H1 (cell line): ENCODE results near the gene IQGAP3. TPM values are rescaled to one million over a fixed set of nuclear protein-coding genes. Genes with fewer than 3 reads are reported as not detected.

Source experiments
- CTCF ChIA-PET: fragments of 300-600 bp; sonication (Branson Sonifier 250); formaldehyde crosslinking; loops from one replicate; lab custom pipeline; 2021; ENCODE audit not compliant: partially characterized antibody; lab: Charles Lee
- POLR2A ChIA-PET: fragments of 300-600 bp; sonication (Branson Sonifier 250); formaldehyde crosslinking; loops from one replicate; lab custom pipeline; 2021; ENCODE audit warnings: inconsistent platforms; ENCODE audit not compliant: partially characterized antibody; lab: Charles Lee
- DNase-seq, 2 experiments: peaks; one replicate each; pipeline versions ENCODE4 v3.0.0 to v3.0.0-alpha.2; 2010 to 2022; ENCODE audit warnings: low spot score in 2 of 2, low read depth in 1 of 2, mixed read lengths in 1 of 2
- FAIRE-seq: peaks from 2 replicates; lab custom pipeline; 2011; peaks lifted over from hg19 to GRCh38; lab: Jason Lieb, UNC
- H2AFZ ChIP-seq: 2 replicates; pipeline ENCODE4 v1.8.1; 2012; ENCODE audit warnings: low read length, inconsistent platforms
- H2AK5ac ChIP-seq: 2 replicates; pipeline ENCODE4 v1.6.1; 2013; ENCODE audit warnings: low read depth, low read length
- H2BK120ac ChIP-seq: replicated peaks from 2 replicates; pipeline ENCODE3; 2013; ENCODE audit warnings: low read depth, low read length, inconsistent platforms
- H2BK12ac ChIP-seq: 2 replicates; pipeline ENCODE4 v1.6.1; 2013; ENCODE audit warnings: low read depth, low read length
- H2BK15ac ChIP-seq: 2 replicates; pipeline ENCODE4 v1.6.1; 2013; ENCODE audit warnings: low read length
- H2BK20ac ChIP-seq: 2 replicates; pipeline ENCODE4 v1.6.1; 2013; ENCODE audit warnings: low read length
- H2BK5ac ChIP-seq: 2 replicates; pipeline ENCODE4 v1.6.1; 2013; ENCODE audit warnings: low read depth, low read length
- H3K14ac ChIP-seq: 2 replicates; pipeline ENCODE4 v1.6.1; 2013; ENCODE audit warnings: inconsistent platforms; ENCODE audit not compliant: insufficient read length
- H3K18ac ChIP-seq: 2 replicates; pipeline ENCODE4 v1.6.1; 2013; ENCODE audit warnings: low read length; ENCODE audit errors: extremely low read depth
- H3K23ac ChIP-seq: 2 replicates; pipeline ENCODE4 v1.6.1; 2013; ENCODE audit warnings: inconsistent platforms; ENCODE audit not compliant: insufficient read length
- H3K23me2 ChIP-seq: 2 replicates; pipeline ENCODE4 v1.6.1; 2013; ENCODE audit warnings: low read depth, low read length
- H3K27ac ChIP-seq: 2 replicates; pipeline ENCODE4 v1.6.1; 2011; ENCODE audit warnings: low read depth, low read length, inconsistent platforms
- H3K27me3 ChIP-seq, 4 experiments: replicated peaks in 1 of 4; 1 replicate in 1 of 4; 2 replicates in 3 of 4; pipeline versions ENCODE4 v1.6.1 to v1.8.1; 2011 to 2013; ENCODE audit warnings: low read length in 3 of 4, mild to moderate bottlenecking in 3 of 4, inconsistent platforms in 2 of 4, mixed read lengths in 2 of 4, moderate library complexity in 1 of 4; ENCODE audit not compliant: control insufficient read depth in 3 of 4, insufficient read depth in 3 of 4; ENCODE audit errors: extremely low read depth in 1 of 4
- H3K36me3 ChIP-seq, 4 experiments: 2 replicates each; pipeline versions ENCODE4 v1.6.1 to v1.8.1; 2011 to 2013; ENCODE audit warnings: mild to moderate bottlenecking in 4 of 4, low read length in 3 of 4, moderate library complexity in 2 of 4, control low read depth in 1 of 4, inconsistent platforms in 1 of 4; ENCODE audit not compliant: insufficient read depth in 4 of 4, control insufficient read depth in 2 of 4
- H3K4ac ChIP-seq: replicated peaks from 2 replicates; pipeline ENCODE3; 2013; ENCODE audit warnings: low read length, low read depth, mixed read lengths, inconsistent platforms; ENCODE audit not compliant: insufficient read length
- H3K4me1 ChIP-seq, 4 experiments: replicated peaks in 1 of 4; 1 replicate in 1 of 4; 2 replicates in 3 of 4; pipeline versions ENCODE4 v1.6.1 to v1.8.1; 2011 to 2013; ENCODE audit warnings: low read length in 3 of 4, inconsistent platforms in 2 of 4, mixed read lengths in 1 of 4; ENCODE audit not compliant: insufficient read depth in 4 of 4, control insufficient read depth in 3 of 4
- H3K4me2 ChIP-seq, 2 experiments: 2 replicates each; pipeline versions ENCODE4 v1.6.1 to v1.8.1; 2011 to 2013; ENCODE audit warnings: low read depth in 2 of 2, low read length in 2 of 2, control low read depth in 1 of 2, inconsistent platforms in 1 of 2, mild to moderate bottlenecking in 1 of 2; ENCODE audit not compliant: insufficient read depth in 1 of 2
- H3K4me3 ChIP-seq, 4 experiments: fragments of 200-600, 300-600 bp in 1 of 4; sonication (generic), shearing (Covaris generic), sonication (Bioruptor Twin) in 1 of 4; 2 replicates each; pipeline versions ENCODE4 v1.5.1 to v1.8.1; 2011 to 2016; ENCODE audit warnings: low read length in 4 of 4, low read depth in 3 of 4, control low read depth in 2 of 4, inconsistent platforms in 2 of 4, mild to moderate bottlenecking in 2 of 4, mixed read lengths in 1 of 4, moderate library complexity in 1 of 4; ENCODE audit not compliant: insufficient read depth in 2 of 4; ENCODE audit errors: extremely low read depth in 1 of 4
- H3K56ac ChIP-seq: replicated peaks from 2 replicates; pipeline ENCODE3; 2013; ENCODE audit warnings: low read depth, mild to moderate bottlenecking, mixed read lengths, low read length, inconsistent platforms; ENCODE audit not compliant: insufficient read length
- H3K79me1 ChIP-seq: 2 replicates; pipeline ENCODE4 v1.6.1; 2013; ENCODE audit warnings: low read depth, low read length, control low read depth
- H3K79me2 ChIP-seq, 2 experiments: 2 replicates each; pipeline versions ENCODE4 v1.6.1 to v1.8.1; 2012 to 2013; ENCODE audit warnings: low read length in 2 of 2, mild to moderate bottlenecking in 2 of 2, inconsistent platforms in 1 of 2; ENCODE audit not compliant: insufficient read depth in 2 of 2, control insufficient read depth in 1 of 2
- H3K9ac ChIP-seq, 4 experiments: replicated peaks in 1 of 4; 1 replicate in 1 of 4; 2 replicates in 3 of 4; pipeline versions ENCODE4 v1.6.1 to v1.8.1; 2011 to 2013; ENCODE audit warnings: low read depth in 3 of 4, low read length in 3 of 4, control low read depth in 2 of 4, mild to moderate bottlenecking in 2 of 4, moderate library complexity in 2 of 4, inconsistent platforms in 1 of 4; ENCODE audit errors: extremely low read depth in 1 of 4
- H3K9me3 ChIP-seq, 2 experiments: 2 replicates each; pipeline versions ENCODE4 v1.6.1 to v1.8.1; 2012 to 2013; ENCODE audit warnings: mild to moderate bottlenecking in 2 of 2, moderate library complexity in 2 of 2, control low read depth in 1 of 2, inconsistent platforms in 1 of 2, low read depth in 1 of 2, low read length in 1 of 2, mixed read lengths in 1 of 2; ENCODE audit not compliant: insufficient read depth in 2 of 2
- H4K20me1 ChIP-seq, 2 experiments: replicated peaks in 1 of 2; 2 replicates each; pipeline versions ENCODE3 to v1.8.1; 2011 to 2013; ENCODE audit warnings: inconsistent platforms in 2 of 2, low read length in 2 of 2, mild to moderate bottlenecking in 1 of 2; ENCODE audit not compliant: insufficient read depth in 2 of 2, control insufficient read depth in 1 of 2
- H4K5ac ChIP-seq: 2 replicates; pipeline ENCODE4 v1.6.1; 2013; ENCODE audit warnings: low read length, low read depth, mixed read lengths, inconsistent platforms; ENCODE audit not compliant: insufficient read length
- H4K8ac ChIP-seq: 2 replicates; pipeline ENCODE4 v1.8.0; 2013; ENCODE audit warnings: mild to moderate bottlenecking, moderate library complexity, low read length, inconsistent platforms; ENCODE audit not compliant: insufficient read depth; ENCODE audit errors: extremely low read depth
- H4K91ac ChIP-seq: replicated peaks from 2 replicates; pipeline ENCODE3; 2013; ENCODE audit warnings: low read length, mixed read lengths, inconsistent platforms; ENCODE audit not compliant: insufficient read length
- ASH2L ChIP-seq: fragments of 200-600, 300-600 bp; sonication (generic); IDR thresholded peaks from one replicate; pipeline ENCODE4 v1.7.1; 2017; ENCODE audit warnings: low read length
- ATF3 ChIP-seq: IDR thresholded peaks from 2 replicates; pipeline ENCODE4 v1.6.1; 2011; ENCODE audit warnings: low read depth, mild to moderate bottlenecking, low read length; ENCODE audit not compliant: insufficient read depth
- BRCA1 ChIP-seq: IDR thresholded peaks from 2 replicates; pipeline ENCODE4 v1.6.1; 2012; ENCODE audit warnings: low read depth, low read length, improper control_type of control experiment
- CREB1 ChIP-seq: IDR thresholded peaks from 2 replicates; pipeline ENCODE4 v1.6.1; 2012; ENCODE audit warnings: inconsistent platforms
- HDAC2 ChIP-seq, 2 experiments: fragments of 300-600 bp in 1 of 2; sonication (generic) in 1 of 2; IDR thresholded peaks; 2 replicates each; pipeline ENCODE4 v1.6.1; 2011 to 2012; ENCODE audit warnings: low read depth in 2 of 2, low read length in 2 of 2, mild to moderate bottlenecking in 2 of 2, moderate library complexity in 2 of 2, borderline replicate concordance in 1 of 2, inconsistent platforms in 1 of 2
- JUN ChIP-seq: IDR thresholded peaks from 2 replicates; pipeline ENCODE4 v1.6.1; 2011; ENCODE audit warnings: low read depth, mild to moderate bottlenecking, improper control_type of control experiment, low read length
- KDM1A ChIP-seq: fragments of 200-600, 300-600 bp; sonication (generic); IDR thresholded peaks from 2 replicates; pipeline ENCODE4 v1.7.1; 2016; ENCODE audit warnings: mild to moderate bottlenecking, low read length, borderline replicate concordance
- MAFK ChIP-seq: IDR thresholded peaks from 2 replicates; pipeline ENCODE4 v1.6.1; 2012; ENCODE audit warnings: low read depth, mild to moderate bottlenecking, improper control_type of control experiment, low read length
- POLR2AphosphoS5 ChIP-seq: IDR thresholded peaks from 2 replicates; pipeline ENCODE4 v1.6.1; 2011; ENCODE audit warnings: low read depth, low read length
- RAD21 ChIP-seq, 2 experiments: IDR thresholded peaks in 1 of 2; conservative IDR thresholded peaks in 1 of 2; 2 replicates each; pipeline ENCODE4 v1.6.1; 2011; ENCODE audit warnings: low read depth in 2 of 2, low read length in 2 of 2, improper control_type of control experiment in 1 of 2, inconsistent platforms in 1 of 2, mild to moderate bottlenecking in 1 of 2, moderate library complexity in 1 of 2
- SUZ12 ChIP-seq: fragments of 200-600 bp; sonication (generic); IDR thresholded peaks from 2 replicates; pipeline ENCODE4 v1.6.1; 2012; ENCODE audit warnings: mild to moderate bottlenecking, inconsistent platforms, low read length, moderate library complexity, mixed read lengths
- TAF1 ChIP-seq: IDR thresholded peaks from 2 replicates; pipeline ENCODE4 v1.6.1; 2011; ENCODE audit warnings: mild to moderate bottlenecking, low read depth, low read length
- YY1 ChIP-seq: IDR thresholded peaks from 2 replicates; pipeline ENCODE4 v1.6.1; 2011; ENCODE audit warnings: low read depth, mild to moderate bottlenecking, low read length
- WGBS, 2 experiments: shearing (Covaris generic) in 1 of 2; methylation state at CpG; one replicate each; pipeline versions ENCODE4 v1.1.6 to v1.1.7; 2013 to 2015; ENCODE audit warnings: low lambda C conversion rate in 2 of 2, mixed read lengths in 2 of 2, inconsistent platforms in 1 of 2, low coverage in 1 of 2, missing lambda C conversion rate in 1 of 2; ENCODE audit not compliant: insufficient replicate concordance in 2 of 2, insufficient coverage in 1 of 2, insufficient read length in 1 of 2; ENCODE audit errors: extremely low coverage in 1 of 2, missing lambda C conversion rate in 1 of 2; 5-methylcytosine and 5-hydroxymethylcytosine counted together
- polyA plus RNA-seq, 7 experiments: library from polyadenylated mRNA; depleted of rRNA in 3 of 7; stranded (reverse) in 5 of 7; unstranded in 2 of 7; fragments of >200 nt in 5 of 7; fragments of 200-250 nt in 2 of 7; gene quantifications; 1 replicate in 5 of 7; 2 replicates in 1 of 7; 4 replicates in 1 of 7; pipeline versions ENCODE4 v1.2.1 to v1.2.3, GENCODE V29; 2011 to 2013; ENCODE audit warnings: missing spikeins in 2 of 7, mixed read lengths in 2 of 7
- total RNA-seq: library from RNA; stranded (reverse); fragmentation: NEBNext Ultra II Directional; extraction: Animal tissue kit (Norgen Biotek cat#: 25700); gene quantifications from 2 replicates; pipeline ENCODE4 v1.2.1, GENCODE V29; 2021

IQGAP3 gene
- total and polyA plus RNA-seq, 2 of the 8 experiments (the other 6 are each of a cell fraction or from before 2014, with no cell fraction given) = 14.6 to 22.3 TPM

GRCh38 chr1:156584813-156585212 is 12.4 kb upstream of the IQGAP3 start:
- H3K4me1 ChIP-seq = peaks cover 0 to 10% (median 3%) of the 10 kb centered on the region in 4 experiments; a peak in 5 of 7 replicates
- no peak overlapping the region for H2AFZ ChIP-seq
- no peaks in the 10 kb centered on the region; the same call in 1 of the 2 replicates for H3K23me2 ChIP-seq
- H3K4me2 ChIP-seq = peak overlapping the region; percentile 1 to 36
- H3K18ac ChIP-seq = no peak overlapping the region; the same call in 1 of the 2 replicates
- H2AK5ac ChIP-seq = no peak overlapping the region
- FAIRE-seq = no peak
- no peaks in the 10 kb centered on the region for H4K20me1 ChIP-seq
- no peak overlapping the region for H3K27ac ChIP-seq
- peak in 1 of 2 experiments; percentile 81 for DNase-seq
- no peak overlapping the region for H3K23ac ChIP-seq
- 41% methylated on average over 11 of the region's 11 CpGs; no CpG with 5 or more reads in 1 of the 2 experiments for WGBS, 2 experiments
- H3K4me3 ChIP-seq = peak overlapping the region in 1 of 4 experiments; percentile 42; a peak in 3 of 8 replicates
- no peak overlapping the region for H2BK120ac ChIP-seq
- H3K9ac ChIP-seq = no peak overlapping the region
- H3K14ac ChIP-seq = no peak overlapping the region
- H3K27me3 ChIP-seq = no peaks in the 10 kb centered on the region
- no peaks in the 10 kb centered on the region for H3K36me3 ChIP-seq
- H3K79me2 ChIP-seq = no peaks in the 10 kb centered on the region
- CTCF ChIA-PET = interaction anchor here (0.8 to 4.7 kb wide), 21 partner anchors 8 to 490 kb away, joined by 3 to 35 read pairs (median 7); partner anchors contain the start of gene HAPLN2
- H2BK20ac ChIP-seq = no peak overlapping the region
- H4K5ac ChIP-seq = no peak overlapping the region
- POLR2A ChIA-PET = interaction anchor here (0.9 to 1.9 kb wide), 6 partner anchors 9 to 61 kb away, joined by 3 to 10 read pairs (median 5); partner anchors contain the start of gene GPATCH4
- H4K8ac ChIP-seq = no peak overlapping the region
- H3K79me1 ChIP-seq = no peaks in the 10 kb centered on the region
- no peak overlapping the region; the same call in 1 of the 2 replicates for H2BK15ac ChIP-seq
- 0 out of 2 replicates have a peak overlapping the region, but pooled peaks have one; percentile 8 for H2BK5ac ChIP-seq
- H3K4ac ChIP-seq = no peak overlapping the region
- H4K91ac ChIP-seq = no peak overlapping the region
- peak overlapping the region; percentile 60; the same call in 1 of the 2 replicates for H2BK12ac ChIP-seq
- no peak overlapping the region for H3K56ac ChIP-seq
- no peaks in the 10 kb centered on the region for H3K9me3 ChIP-seq
- TF ChIP-seq YY1 (no peak), SUZ12 (no peak), KDM1A (no peak), RAD21 (IDR thresholded peaks at IDR 0.05 in 1 of 2, conservative IDR thresholded peaks at IDR 0.05 in 1 of 2; ENCODE audit: low read depth in 2 of 2, low read length in 2 of 2) (peak; percentile 26; a peak in 3 of 4 replicates), MAFK (no peak), HDAC2 (IDR thresholded peaks at IDR 0.05; ENCODE audit: borderline replicate concordance in 1 of 2, low read depth in 2 of 2, low read length in 2 of 2) (0 out of 4 replicates have a peak, but pooled peaks of 1 of the 2 experiments have one; percentile 51), JUN (no peak), BRCA1 (no peak), ASH2L (no peak), ATF3 (no peak), CREB1 (no peak; the same call in 1 of the 2 replicates), TAF1 (no peak), POLR2AphosphoS5 (no peak)
